ENCODE data around the gene LNPEP.

DNA sequence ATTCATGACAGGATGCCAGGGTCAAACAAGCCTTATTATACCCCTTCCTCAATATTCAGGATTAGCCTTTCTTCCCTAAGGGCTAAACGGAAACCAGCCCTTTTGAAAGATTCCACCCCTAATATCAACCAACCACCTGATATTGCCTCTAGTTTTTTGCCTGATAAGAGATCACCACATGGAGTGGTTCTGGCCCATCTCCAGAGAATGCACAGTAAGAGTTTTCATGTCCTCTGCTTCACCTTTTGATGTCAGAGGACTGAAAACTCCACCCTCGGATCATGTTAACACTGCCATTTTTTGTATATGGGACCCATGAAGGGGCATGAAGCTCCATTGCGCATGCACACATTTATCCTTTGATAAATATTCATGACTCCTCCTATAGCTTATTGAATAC lies 5.8 kb upstream of the LNPEP start:
- TF ChIP-seq, protein P1, sequence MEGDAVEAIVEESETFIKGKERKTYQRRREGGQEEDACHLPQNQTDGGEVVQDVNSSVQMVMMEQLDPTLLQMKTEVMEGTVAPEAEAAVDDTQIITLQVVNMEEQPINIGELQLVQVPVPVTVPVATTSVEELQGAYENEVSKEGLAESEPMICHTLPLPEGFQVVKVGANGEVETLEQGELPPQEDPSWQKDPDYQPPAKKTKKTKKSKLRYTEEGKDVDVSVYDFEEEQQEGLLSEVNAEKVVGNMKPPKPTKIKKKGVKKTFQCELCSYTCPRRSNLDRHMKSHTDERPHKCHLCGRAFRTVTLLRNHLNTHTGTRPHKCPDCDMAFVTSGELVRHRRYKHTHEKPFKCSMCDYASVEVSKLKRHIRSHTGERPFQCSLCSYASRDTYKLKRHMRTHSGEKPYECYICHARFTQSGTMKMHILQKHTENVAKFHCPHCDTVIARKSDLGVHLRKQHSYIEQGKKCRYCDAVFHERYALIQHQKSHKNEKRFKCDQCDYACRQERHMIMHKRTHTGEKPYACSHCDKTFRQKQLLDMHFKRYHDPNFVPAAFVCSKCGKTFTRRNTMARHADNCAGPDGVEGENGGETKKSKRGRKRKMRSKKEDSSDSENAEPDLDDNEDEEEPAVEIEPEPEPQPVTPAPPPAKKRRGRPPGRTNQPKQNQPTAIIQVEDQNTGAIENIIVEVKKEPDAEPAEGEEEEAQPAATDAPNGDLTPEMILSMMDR (conservative IDR thresholded peaks at IDR 0.05) = no peak
- no peak for TF ChIP-seq EZH2 (IDR thresholded peaks at IDR 0.05; ENCODE audit: low read depth)
